ENCODE results near the gene HSD17B12.

- no peak for TF ChIP-seq CTCF (conservative IDR thresholded peaks at IDR 0.05; ENCODE audit: low read length)
- no peak for TF ChIP-seq EZH2phosphoT487 (IDR thresholded peaks at IDR 0.05; ENCODE audit: borderline replicate concordance, low read depth, low read length)
These were observed 190.5 kb downstream of the HSD17B12 start for GRCh38 chr11:43871051-43871450.

All from OCI-LY7 (cell line).